Gastrocnemius medialis (tissue), 4 donors: ENCODE results near the gene CACNA1C. TPM values are rescaled to one million over a fixed set of nuclear protein-coding genes. Genes with fewer than 3 reads are reported as not detected.
A peak's percentile ranks its signal among the peaks of the same experiment; 100 is the strongest.

Experiments
- ATAC-seq, 2 donors: fragments of 150-250 bp; one replicate each; pipeline ENCODE4 v1.9.1; 2016
- DNase-seq, 2 donors: peaks; one replicate each; pipeline ENCODE4 v3.0.0-alpha.2; 2019
- H3K27ac ChIP-seq, 4 donors: fragments of 200-600 bp; sonication (generic); 1 replicate in 1 of 4; 2 replicates in 3 of 4; pipeline ENCODE4 v1.5.1; 2016 to 2018; ENCODE audit warnings: mild to moderate bottlenecking in 2 of 4, moderate library complexity in 1 of 4
- H3K27me3 ChIP-seq, 3 donors: fragments of 200-600 bp; sonication (generic) in 2 of 3; 1 replicate in 1 of 3; 2 replicates in 2 of 3; pipeline versions ENCODE4 v1.5.1 to v1.6.0; 2016 to 2019; ENCODE audit warnings: mild to moderate bottlenecking in 1 of 3, moderate library complexity in 1 of 3
- H3K36me3 ChIP-seq, 2 donors: fragments of 200-600 bp; sonication (generic) in 1 of 2; one replicate each; pipeline ENCODE4 v1.5.1; 2017 to 2018
- H3K4me1 ChIP-seq, 2 donors: fragments of 200-600 bp; sonication (generic) in 1 of 2; one replicate each; pipeline ENCODE4 v1.5.1; 2016 to 2017; ENCODE audit warnings: mild to moderate bottlenecking in 2 of 2
- H3K4me3 ChIP-seq, 4 donors: fragments of 200-600 bp; sonication (generic) in 3 of 4; 1 replicate in 1 of 4; 2 replicates in 3 of 4; pipeline ENCODE4 v1.5.1; 2016 to 2019; ENCODE audit warnings: mild to moderate bottlenecking in 2 of 4
- H3K9me3 ChIP-seq, 3 donors: fragments of 200-600 bp; sonication (generic) in 2 of 3; 1 replicate in 1 of 3; 2 replicates in 2 of 3; pipeline ENCODE4 v1.5.1; 2016 to 2019
- CTCF ChIP-seq, 5 experiments: fragments of 450-650 bp in 3 of 5; fragments of 200-600 bp in 2 of 5; sonication (generic) in 2 of 5; IDR thresholded peaks in 4 of 5; conservative IDR thresholded peaks in 1 of 5; 1 replicate in 4 of 5; 2 replicates in 1 of 5; pipeline ENCODE4 v1.5.1; 2016 to 2019; ENCODE audit warnings: antibody characterized with exemption in 5 of 5, mild to moderate bottlenecking in 3 of 5, moderate library complexity in 3 of 5
- POLR2A ChIP-seq, 2 donors: fragments of 450-650 bp; IDR thresholded peaks; one replicate each; pipeline ENCODE4 v1.6.1; 2017; ENCODE audit warnings: antibody characterized with exemption in 2 of 2, mild to moderate bottlenecking in 2 of 2, moderate library complexity in 2 of 2
- in situ Hi-C, 4 donors: fragments of 200-750 bp; cut with MboI; loops; one replicate each; pipeline versions ENCODE4 v1.15.0 to v1.8.0; 2017; ENCODE audit warnings: low sequenced_read_pairs in 4 of 4
- intact Hi-C: fragments of 100-400 bp; cut with DNase I; formaldehyde crosslinking; loops from one replicate; pipeline ENCODE4 v1.15.1; 2023; ENCODE audit warnings: low total_unique reads
- total RNA-seq, 4 donors: library from RNA; depleted of rRNA; stranded (reverse); fragments of >200 nt; gene quantifications; one replicate each; pipeline versions ENCODE4 v1.1.0 to v1.2.3, GENCODE V29; 2016

The CACNA1C gene
- total RNA-seq, 4 donors from 2014 or later: 0.80 to 1.8 (median 0.91) TPM

- Histone ChIP-seq H3K9me3 (no peaks in the 10 kb centered on the region), H3K36me3 (no peaks in the 10 kb centered on the region), H3K4me1 (no peaks in the 10 kb centered on the region), H3K27ac (no peak overlapping the region), H3K27me3 (no peaks in the 10 kb centered on the region), H3K4me3 (no peak overlapping the region)
- in situ Hi-C loops (no loop called here), intact Hi-C loops (no loop called here)
- ATAC-seq (no peak), DNase-seq (no peak)
- TF ChIP-seq POLR2A (IDR thresholded peaks at IDR 0.05): no peak
- TF ChIP-seq CTCF (IDR thresholded peaks at IDR 0.05 in 4 of 5, conservative IDR thresholded peaks at IDR 0.05 in 1 of 5): no peak
Measured at GRCh38 chr12:2108975-2109671, 56.3 kb downstream of the CACNA1C start.

GRCh38 chr12:2110127-2110526, 57.3 kb downstream of the CACNA1C start:
- Histone ChIP-seq H3K27ac (no peak overlapping the region), H3K9me3 (no peaks in the 10 kb centered on the region), H3K4me3 (no peak overlapping the region), H3K4me1 (no peaks in the 10 kb centered on the region), H3K36me3 (no peaks in the 10 kb centered on the region), H3K27me3 (no peaks in the 10 kb centered on the region)
- no peak for TF ChIP-seq CTCF (IDR thresholded peaks at IDR 0.05 in 4 of 5, conservative IDR thresholded peaks at IDR 0.05 in 1 of 5)
- no peak for TF ChIP-seq POLR2A (IDR thresholded peaks at IDR 0.05)
- no peak for ATAC-seq
- in situ Hi-C loops (no loop called here), intact Hi-C loops (no loop called here)
- DNase-seq: no peak

GRCh38 chr12:2110849-2111566, 58.2 kb downstream of the CACNA1C start:
- ATAC-seq (no peak), DNase-seq (no peak)
- Histone ChIP-seq H3K36me3 (no peaks in the 10 kb centered on the region), H3K27ac (peak overlapping the region in 1 of 4 donors; percentile 20), H3K27me3 (no peaks in the 10 kb centered on the region), H3K4me1 (no peaks in the 10 kb centered on the region), H3K4me3 (no peak overlapping the region), H3K9me3 (no peaks in the 10 kb centered on the region)
- in situ Hi-C loops: no loop called here
- intact Hi-C loops: no loop called here
- TF ChIP-seq POLR2A (IDR thresholded peaks at IDR 0.05) (no peak), CTCF (IDR thresholded peaks at IDR 0.05 in 4 of 5, conservative IDR thresholded peaks at IDR 0.05 in 1 of 5) (no peak)

- Histone ChIP-seq H3K27ac (no peak overlapping the region), H3K9me3 (no peaks in the 10 kb centered on the region), H3K4me3 (no peak overlapping the region), H3K4me1 (no peaks in the 10 kb centered on the region), H3K27me3 (no peaks in the 10 kb centered on the region), H3K36me3 (no peaks in the 10 kb centered on the region)
- DNase-seq: no peak
- no peak for ATAC-seq
- TF ChIP-seq CTCF (IDR thresholded peaks at IDR 0.05 in 4 of 5, conservative IDR thresholded peaks at IDR 0.05 in 1 of 5) (no peak), POLR2A (IDR thresholded peaks at IDR 0.05) (no peak)
- in situ Hi-C loops: no loop called here
- intact Hi-C loops: no loop called here
Measured at GRCh38 chr12:2111826-2112225, 59.0 kb downstream of the CACNA1C start.
